Hematopoietic multipotent progenitor cell treated with erythropoietin and hydrocortisone succinate and interleukin-3 and kit ligand, for 4 days (in vitro differentiated cells): ENCODE measurements around the gene TMEM107.
"Not testable (repeated sequence)": the region's sequence is repeated elsewhere in the genome, so short reads cannot be mapped to it uniquely, and the experiment has no call there.

ENCODE experiments used
- DNase-seq: peaks from one replicate; pipeline ENCODE4 v3.0.0-alpha.2; 2015

Gene TMEM107

GRCh38 chr17:8189041-8189710 is 13.0 kb upstream of the TMEM107 start:
- peak; percentile 40 for DNase-seq

- no peak for DNase-seq
Measured at GRCh38 chr17:8188263-8188839, 12.2 kb upstream of the TMEM107 start.

GRCh38 chr17:8187517-8188262 is 11.5 kb upstream of the TMEM107 start:
- DNase-seq, result peak; percentile 99

GRCh38 chr17:8186787-8187516 is 10.8 kb upstream of the TMEM107 start:
- DNase-seq, result peak; percentile 97

GRCh38 chr17:8186446-8186786 is 10.2 kb upstream of the TMEM107 start:
- no peak for DNase-seq

DNA sequence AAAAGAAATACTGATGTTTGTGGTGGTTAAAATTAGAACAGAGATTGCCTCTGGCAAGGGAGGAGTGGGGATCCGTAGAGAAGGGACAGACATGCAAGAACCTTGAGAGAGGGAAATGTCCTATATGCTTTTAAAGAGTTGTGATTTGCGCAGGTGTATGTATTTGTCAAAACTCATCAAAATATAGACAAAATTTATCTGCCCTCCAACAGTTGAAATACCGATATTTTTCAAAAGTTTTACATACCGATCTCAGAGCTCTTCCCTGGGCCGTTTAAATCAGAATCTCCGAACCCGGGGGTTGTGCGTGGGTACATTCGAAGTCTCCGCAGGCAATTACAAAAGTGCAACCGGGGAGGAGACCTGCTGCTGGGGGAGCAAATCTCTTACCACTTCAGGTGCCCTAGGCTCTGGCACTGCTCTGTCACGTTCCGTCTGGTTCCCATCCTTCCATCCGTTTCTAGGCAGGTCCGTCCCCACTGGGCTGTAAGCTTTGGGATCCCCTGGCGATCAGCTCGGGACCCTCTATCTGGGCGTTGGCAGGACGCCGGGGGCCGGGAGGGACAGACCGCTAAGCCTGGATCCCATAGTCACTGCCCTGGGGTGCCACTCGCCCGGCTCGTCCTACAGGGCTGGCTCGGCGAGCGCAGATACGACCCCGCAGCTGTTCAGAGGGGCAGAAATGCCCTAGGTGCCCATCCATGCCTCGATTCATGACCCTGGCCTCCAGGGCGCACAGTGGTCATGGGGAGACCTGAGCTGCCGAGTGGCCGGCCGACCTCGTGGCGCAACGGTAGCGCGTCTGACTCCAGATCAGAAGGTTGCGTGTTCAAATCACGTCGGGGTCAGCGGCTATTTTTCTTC is 9.6 kb upstream of the TMEM107 start:
- DNase-seq, result peak; percentile 89

- DNase-seq, result no peak
Measured at GRCh38 chr17:8176998-8177731, 985 bp upstream of the TMEM107 start.

GRCh38 chr17:8175795-8176196 is 384 bp downstream of the TMEM107 start:
- DNase-seq, result no peak

DNA sequence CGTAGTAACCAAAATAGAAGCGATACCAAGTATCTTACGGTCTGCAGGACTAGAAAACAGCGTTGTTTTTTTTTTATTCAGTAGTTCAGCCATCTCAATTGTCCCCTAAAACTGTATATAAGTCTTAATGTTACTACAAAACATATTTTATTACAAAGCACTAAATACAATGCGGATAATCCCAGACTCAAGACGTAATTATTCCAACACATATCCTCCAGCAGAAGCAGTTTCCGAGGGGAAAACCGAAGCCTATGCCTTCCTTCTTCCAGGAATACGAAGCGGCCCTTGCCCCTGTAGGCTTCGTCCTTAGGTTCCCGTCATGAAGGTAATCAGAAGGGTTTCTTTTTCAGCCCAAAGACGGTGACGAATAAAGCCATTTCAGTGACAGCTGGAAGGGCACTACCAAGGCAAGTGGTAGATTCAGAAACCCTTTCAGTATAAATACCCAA is 2.3 kb downstream of the TMEM107 start:
- DNase-seq, result no peak

DNA sequence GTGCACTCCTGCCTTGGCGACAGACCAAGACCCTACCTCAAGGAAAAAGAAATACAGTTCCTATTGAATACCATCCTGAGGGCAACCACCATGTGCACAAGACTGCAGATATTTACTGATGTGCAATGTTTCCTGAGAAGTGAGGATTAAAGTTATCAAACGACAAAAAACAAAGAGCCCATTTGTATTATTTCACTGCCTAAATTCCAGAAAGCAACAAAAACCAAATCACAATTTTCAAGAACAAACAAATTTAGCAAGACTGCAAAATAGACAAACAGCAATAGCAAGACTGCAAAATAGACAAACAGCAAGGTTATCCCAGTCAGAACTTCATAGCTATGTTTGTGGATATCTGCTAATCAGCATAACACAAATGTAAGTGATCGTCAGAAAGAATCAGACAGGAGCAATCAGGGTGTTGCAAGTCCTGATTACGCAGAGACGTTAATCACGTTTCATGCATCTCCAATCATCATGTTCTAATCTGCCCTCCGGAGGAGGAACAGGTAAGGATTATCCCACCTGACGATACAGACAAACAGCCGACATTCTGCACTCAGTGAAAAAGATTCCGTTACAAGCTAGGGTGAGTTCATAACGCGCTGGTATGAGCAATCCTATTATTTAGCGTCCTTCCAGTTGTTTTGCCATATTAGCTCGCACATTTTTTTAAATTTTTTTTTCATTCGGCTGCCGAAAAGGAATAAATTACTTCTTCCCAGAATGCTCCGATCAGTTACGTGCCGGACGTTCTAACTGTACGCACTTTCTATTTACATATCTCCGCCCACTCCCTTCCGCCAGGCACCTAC is 2.9 kb downstream of the TMEM107 start:
- peak; percentile 98 for DNase-seq

GRCh38 chr17:8170186-8170585 is 6.0 kb downstream of the TMEM107 start:
- not testable (repeated sequence) for DNase-seq

- DNase-seq, result no peak
Measured at GRCh38 chr17:8167526-8167925, 8.7 kb downstream of the TMEM107 start.

DNA sequence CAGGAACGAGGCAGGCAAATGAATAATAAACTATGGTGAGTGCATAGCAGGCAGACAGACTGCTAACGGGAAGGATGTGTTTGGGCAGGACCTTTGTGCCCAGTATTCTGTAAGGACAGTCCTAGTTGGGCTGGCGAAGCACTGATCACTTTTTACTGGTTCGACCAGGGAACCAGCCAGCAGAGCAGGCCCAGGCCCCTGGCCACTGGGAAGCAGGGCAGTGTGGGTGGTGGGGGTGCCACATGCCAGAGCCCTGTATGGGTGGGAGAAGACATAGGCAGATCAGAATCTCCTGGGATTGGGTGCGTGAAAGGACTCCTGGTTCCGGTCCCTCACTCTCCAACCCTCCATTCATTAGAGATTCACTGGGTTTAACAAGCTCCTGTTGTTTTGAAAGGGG is 9.4 kb downstream of the TMEM107 start:
- DNase-seq, result no peak

DNA sequence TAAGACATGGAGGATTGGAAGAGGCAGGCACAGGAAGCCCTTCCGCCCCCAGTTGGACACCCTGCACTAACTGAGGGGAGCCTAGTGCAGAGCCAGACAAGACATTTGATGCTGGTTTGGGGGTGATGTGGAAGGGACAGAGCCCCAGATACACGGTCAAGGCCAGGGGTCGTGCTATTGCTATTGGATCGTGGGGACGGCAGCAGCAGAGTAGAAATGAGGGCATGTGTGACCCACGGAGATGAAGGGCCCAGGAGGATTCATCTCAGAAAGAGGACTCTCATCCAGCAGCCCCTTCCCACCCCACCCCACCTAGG is 11.4 kb downstream of the TMEM107 start:
- DNase-seq, result no peak

- DNase-seq, result peak; percentile 88
Measured at GRCh38 chr17:8163978-8164814, 12.0 kb downstream of the TMEM107 start.

DNA sequence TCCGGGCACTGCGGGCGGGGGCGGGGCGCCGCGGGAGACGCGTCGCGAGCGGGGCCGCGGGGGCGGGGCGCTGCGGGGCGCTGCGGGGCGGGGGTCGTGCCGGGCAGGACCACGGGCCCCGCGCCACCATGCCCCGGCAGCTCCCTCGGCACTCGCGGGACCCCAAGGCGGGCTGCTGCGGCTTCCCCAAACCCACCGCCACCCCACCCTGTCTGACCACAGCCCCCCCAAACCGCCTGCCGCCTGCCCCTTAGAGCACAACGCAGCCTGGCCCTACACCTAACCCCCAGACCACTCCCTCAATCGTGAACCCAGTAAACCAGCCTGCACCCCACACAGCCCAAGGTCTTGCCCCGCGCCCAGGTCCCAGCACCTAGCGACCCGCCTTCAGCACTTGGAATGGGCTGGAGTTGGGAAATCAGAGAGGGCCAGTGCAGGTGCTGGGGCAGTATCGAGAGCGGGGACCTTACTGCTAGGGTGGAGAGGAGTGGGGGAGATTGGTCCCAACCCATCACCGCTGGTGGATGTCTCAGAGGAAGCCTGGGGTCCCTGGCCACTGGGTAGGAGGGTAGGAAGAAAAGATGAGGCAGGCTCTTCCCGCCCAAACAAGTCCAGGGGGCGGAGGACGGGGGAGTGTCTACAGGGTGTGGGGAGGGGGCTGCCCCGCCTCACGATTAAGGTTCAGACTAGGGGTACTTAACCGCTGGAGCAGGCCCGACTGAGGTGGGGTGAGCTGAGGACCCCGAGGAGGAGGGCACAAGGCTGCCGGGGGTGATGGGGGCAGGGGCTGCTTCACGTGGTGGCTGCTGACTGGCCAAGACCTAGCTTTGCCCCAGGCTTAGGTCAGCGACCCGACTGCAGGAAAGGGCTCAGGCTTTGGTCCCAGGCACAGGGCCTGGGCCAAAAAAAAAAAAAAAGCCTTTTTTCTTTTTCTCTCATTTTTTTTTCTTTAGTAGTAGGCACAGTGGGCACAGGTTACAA is 12.9 kb downstream of the TMEM107 start:
- DNase-seq, result no peak

- peak; percentile 87 for DNase-seq
Measured at GRCh38 chr17:8162233-8162996, 13.8 kb downstream of the TMEM107 start, which contains the start of gene VAMP2. VAMP2 (minus strand) TSS chr17:8162948; CDS start chr17:8162879, 69 bp downstream.
